NCI-H446 treated with DMSO at 0.1 percent for 48 hours (cell line): Measurements from ENCODE around the gene TNFRSF8.

Experiments used
- DNase-seq: peaks from one replicate; lab custom pipeline; 2025; lab: John Stamatoyannopoulos, UW

TNFRSF8 gene

DNA sequence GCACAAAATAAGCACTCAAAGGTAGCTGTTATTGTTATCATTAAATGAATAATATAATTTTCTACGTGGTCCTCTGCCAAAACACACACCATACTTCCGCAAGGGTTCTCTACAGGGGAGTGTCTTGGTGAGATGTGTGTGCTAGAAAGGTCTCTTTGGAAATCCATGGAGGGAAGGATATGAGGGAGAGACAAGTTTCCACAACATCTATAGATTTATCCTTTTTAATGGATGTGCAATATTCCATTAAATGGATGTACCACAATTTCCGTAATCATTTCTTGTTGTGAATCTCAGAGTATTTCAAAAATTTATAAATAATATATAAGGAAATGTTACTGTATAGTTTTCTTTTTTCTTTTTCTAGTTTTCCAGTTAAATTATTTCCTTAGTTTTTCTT is 2.6 kb upstream of the TNFRSF8 start:
- no peak for DNase-seq

DNA sequence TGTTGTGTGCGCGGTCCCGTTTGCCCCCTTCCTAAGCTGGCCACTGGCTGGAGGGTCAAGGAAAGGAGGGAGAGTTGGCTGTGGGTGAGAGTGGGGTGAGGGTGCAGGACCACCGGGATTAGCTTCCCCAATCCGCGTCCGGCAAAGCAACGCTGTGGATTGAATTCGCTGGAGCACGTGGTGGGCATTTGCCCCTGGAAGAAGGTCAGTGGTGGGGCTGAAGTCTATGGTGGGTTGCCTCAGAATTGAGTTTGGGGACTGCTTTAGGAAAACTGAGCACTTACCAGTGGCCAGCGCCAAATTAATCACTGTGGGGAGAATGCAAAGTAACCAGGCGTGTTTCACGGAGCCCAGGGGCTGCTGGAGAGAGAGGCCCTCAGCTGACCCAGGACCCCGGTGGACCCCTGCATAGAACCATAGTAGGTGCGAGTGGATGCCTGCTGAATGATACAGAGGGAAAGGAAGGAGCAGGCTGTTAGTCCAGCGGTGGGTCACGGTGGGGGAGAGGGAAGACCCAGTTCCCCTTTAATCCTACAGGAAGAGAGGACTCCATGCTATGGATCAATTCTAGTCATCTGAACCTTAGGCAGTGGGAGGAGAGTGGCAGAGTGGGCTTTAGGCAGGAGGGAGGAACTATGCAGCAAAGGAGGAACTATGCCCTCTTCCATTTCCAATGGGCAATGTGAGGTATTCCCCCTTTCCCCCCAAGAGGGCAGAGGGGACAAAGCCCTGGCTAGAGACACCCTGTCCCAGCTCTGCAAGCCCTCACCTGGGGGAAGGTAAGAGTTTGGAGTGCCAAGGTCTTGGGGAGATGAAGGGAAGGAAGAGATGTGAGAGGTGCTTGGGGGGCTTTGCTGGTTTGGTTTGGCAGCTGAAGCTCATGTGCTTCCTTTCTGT is 1.2 kb downstream of the TNFRSF8 start:
- DNase-seq: no peak

DNA sequence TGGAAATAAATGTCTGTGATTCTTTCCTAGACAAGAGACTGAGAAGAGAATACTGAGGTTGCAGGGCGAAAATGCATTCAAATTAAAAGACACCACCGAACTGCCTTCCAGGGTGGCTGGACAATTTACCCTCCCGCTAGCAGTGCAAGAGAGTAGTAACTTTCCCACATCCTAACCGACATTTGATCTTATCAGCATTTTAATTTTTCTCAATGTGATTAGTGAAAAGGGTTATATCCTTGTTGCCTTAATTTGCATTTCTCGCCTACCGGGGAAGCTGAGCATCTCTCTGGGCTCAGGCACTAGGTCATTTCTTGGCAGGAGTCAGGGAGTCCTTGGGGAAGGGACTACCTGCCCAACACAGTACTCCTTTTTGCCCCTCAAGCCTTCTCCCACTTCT is 2.8 kb downstream of the TNFRSF8 start:
- no peak for DNase-seq

DNA sequence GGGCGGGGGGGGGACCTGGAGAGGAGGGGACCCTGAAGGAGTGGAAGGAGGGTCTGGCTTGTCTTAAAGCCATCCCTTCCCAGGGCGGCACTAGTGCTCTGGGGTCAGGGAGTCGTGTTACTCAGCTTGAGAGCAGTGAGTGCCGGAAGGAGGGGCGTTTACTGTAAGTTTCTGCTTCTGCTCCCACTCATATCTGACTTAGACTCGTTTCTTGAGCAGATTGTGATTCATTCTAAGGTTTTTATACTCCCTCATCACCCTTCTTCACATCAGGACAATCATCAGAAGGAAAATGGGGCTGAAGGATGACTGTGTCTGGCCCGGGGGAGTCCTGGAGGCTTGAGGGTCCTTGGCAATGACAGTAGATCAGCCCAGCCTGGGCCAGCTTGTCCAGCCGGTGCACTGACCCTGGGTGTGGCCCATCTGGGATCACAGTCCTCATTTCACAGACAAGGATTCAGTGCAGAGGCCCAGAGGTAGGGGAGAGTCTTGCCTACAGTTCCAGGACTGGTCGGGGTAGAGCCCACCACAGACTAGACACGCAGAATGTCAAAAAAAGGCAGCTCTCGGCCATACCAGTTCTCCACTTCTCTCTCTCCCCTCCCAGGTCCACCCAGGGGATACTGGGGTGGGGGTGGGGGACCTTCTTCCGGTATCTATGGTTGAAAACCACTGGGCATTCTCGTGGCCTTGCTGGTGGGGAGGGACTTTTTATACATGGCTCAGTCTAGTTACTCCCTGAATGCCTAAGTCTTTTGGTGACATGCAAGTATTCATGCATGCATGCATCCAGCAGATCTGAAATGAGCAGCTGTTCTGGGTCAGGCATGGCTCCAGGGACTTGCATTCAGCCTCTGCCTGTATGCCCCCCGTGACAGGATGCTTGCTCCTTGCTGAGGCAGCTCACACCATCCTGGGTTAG is 5.1 kb downstream of the TNFRSF8 start:
- DNase-seq: no peak

DNA sequence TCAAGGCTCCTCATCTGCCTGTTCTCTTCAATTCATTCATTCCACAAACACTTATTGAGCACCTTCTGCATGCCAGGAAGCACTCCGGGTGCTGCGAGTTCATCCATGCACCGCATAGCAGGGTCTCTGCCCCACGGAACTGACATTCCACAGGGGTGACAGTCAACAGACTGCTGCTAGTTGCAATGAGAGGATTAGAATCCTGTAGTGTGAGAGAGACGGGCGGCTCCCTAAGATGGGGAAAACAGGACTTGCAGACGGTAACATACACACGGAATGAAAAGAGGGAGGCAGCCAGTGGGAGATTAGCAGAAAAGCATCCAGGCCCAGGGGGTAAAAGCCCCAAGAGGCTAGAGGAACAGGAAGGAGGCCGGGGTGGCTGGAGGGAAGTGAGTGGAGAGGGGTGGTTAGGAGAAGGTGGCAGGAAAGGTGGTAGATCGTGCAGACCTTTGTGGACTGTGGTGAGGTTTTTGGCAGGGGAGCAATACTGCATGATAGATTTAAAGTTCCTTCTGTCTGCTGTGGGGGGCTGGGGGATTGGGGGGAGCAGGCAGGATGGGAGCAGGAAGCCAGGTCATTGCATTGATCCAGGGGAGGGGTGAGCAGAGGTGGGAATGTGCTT is 6.6 kb downstream of the TNFRSF8 start:
- no peak for DNase-seq

DNA sequence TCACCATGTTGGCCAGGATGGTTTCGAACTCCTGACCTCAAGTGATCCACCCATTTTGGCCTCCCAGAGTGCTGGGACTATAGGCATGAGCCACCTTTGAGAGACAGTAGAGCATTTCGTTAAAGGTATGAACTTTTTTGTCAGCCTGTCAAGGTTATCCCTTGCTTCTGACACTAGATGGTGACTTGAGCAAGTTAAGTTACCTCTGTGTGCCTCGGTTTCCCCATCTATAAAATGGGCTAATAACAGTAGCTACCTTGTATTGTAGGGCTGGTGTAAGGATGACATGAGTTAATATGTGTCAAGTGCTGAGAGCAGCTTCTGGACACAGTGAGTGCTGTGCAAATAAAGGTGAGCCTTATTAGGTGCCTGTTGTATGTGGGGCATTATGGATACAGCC is 8.8 kb downstream of the TNFRSF8 start:
- DNase-seq: no peak

DNA sequence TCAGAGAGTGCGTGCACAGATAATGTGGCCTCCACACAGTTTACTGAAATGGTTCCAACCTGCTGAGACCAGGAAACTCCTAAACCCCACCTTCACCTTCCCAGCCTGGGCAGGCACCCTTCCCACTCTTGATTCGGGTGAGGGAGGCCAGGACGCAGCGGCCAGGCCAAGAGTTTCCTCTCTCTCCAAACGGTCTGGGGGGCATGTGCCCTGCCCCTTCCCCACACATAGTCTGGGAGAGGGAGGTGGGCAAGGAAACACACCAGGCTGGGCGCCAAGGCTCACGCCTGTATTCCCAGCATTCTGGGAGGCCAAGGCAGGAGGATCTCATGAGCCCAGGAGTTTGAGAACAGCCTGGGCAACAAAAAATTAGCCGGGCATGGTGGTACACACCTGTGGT is 9.6 kb downstream of the TNFRSF8 start:
- DNase-seq: no peak

DNA sequence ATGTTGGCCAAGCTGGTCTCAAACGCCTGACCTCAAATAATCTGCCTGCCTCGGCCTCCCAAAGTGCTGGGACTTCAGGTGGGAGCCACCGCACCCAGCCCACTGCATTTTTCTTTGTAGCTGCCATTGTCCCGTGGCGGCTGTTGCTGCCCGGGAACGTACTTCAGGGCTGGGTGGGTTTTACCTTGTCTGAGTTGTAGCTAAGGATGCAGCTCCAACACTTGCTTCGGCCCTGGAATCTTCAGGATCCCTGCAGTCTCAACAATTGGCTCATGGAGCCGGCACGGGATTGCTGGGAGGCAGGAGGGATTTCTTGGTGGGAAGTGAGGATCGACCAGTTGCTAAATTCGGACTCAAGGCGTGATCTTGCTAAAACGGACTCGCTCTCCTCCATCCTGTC is 10.7 kb downstream of the TNFRSF8 start:
- no peak for DNase-seq

DNA sequence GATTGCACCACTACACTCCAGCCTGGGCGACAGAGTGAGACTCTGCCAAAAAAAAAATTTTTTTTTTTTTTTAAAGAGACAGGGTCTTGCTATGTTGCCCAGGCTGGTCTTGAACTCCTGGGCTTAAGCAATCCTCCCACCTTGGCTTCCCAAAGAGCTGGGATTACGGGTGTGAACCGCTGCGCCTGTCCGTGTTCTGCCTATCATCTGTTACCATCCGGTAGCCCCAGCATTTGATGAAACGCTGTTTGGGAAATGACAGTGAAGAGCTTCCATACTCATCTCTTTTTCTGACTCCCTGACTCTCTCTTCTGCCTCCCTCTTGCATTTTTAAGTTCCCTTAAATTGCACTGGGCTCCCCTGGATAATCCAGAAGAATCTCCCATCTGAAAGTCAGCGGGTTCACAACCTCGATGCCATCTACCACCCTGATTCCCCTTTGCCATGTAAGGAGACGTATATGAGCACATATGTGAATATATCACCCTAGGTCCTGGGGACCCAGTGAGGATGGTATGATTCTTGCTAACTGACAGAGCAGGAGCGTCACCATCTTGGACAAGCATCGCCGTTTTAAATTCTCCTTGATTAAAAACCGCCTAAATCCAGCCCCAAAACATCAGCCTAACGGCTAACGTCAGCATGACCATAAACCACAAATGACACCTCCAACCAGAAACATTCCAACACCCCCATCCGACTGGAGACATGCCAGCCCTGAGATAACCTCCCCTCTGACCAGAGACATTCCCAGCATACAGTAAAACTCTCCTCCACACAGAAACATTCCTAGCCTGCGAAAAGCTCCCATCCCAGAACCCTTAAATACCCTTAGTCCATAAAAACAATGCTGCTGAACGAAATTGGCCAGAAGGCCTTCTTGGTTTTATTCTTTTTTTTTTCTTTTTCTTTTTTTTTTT is 12.4 kb downstream of the TNFRSF8 start:
- DNase-seq: no peak

DNA sequence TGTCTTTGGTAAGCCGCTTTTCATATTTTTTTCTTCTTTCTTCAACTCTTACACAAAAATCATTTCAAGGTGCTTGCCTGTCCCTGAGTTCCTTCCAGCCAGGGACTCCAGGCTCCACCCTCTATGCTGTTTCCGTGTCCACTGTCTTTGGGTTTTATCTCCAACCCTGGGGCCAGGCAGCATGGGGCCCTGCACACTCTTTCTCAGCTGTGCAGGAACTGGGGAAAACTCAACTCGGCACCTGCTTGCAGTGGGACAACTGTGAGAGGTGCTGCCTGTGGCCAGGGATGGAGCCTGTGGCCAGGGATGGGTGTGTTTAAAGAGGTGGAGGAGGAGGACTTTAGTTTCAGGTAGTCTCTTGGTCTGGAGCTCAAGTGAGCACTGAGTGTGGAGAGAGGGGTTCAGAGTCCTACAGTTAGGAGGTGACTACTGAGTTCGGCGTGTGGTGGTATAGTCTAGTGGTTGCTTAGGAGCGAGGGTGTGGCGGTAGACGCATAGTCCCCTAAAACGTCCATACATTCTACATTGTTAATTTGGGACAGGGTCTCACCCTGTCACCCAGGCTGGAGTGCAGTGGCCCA is 13.4 kb downstream of the TNFRSF8 start:
- no peak for DNase-seq

DNA sequence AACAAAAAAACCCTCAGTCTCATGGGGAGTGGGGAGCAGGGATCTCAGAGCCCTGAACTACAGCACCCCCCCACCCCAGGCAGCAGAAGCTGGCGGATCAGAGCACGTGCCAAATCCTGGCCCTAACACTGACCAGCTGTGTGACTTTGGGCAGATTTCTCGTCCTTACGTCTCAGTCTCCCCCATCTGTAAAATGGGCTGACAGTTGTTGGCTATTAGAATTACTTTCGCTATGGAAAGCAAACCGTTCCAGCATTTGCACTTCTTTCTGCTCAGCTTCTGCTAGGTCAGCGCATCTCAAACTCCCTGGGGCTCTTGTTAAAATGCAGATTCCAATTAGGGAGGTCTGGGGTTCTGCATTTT is 15.5 kb downstream of the TNFRSF8 start:
- DNase-seq: no peak

DNA sequence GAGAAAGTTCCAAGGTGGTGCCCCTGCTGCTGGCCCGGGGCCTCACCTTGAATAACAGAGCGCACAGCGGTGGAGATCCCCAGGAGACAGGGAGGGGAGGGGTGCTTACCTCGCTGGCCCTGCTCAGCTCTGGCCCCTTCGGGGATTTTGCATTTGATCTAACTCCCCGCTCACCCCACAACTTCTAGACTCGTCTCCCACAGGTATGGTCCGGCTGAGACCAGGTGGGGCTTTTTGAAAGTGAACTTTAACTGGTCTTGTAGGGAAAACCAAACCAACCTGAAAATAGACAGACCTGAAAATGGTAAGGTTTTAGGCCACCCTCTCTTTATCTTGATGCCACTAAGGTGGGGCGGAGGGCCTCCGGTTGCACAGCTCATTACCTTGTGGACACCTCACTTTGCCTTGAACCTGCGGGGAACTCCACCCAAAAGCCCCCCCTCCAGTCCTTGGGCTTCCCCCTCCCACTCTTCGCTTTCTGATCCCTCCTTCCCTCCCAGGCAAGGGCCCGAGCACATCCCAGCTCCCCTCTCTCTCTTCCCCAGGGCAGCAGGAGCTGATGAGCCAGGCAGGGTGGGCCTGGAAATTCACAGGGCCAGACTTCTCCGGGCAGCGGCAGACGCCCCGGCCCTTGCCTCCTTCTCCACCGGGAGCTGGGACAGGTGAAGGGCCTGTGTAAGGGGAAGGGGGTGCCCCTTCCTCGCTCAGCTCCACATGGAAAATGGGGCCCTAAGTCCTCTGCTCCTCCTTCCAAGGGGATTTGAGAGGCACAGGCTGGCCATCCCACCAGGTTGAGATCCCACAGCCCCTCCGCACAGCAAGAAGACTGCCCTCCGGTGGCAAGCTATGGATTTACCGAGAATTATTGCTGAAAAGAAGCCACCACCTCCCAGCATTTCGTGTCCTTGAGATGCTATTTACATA is 16.1 kb downstream of the TNFRSF8 start:
- peak; percentile 10 for DNase-seq

DNA sequence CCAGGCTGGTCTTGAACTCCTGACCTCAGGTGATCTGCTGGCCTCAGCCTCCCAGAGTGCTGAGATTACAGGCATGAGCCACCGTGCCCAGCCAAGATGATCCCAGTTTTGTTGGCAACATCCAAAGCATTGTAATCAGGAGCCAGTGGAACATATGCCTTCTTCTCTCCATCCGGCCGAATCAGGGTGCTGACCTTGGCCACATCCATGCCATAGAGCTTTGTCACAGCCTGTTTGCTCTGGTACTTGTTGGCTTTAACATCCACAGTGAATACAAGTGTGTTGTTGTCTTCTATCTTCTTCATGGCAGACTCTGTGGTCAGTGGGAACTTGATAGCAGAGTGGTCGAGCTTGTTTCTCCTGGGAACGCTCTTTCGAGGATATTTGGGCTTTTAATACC is 17.1 kb downstream of the TNFRSF8 start:
- no peak for DNase-seq

DNA sequence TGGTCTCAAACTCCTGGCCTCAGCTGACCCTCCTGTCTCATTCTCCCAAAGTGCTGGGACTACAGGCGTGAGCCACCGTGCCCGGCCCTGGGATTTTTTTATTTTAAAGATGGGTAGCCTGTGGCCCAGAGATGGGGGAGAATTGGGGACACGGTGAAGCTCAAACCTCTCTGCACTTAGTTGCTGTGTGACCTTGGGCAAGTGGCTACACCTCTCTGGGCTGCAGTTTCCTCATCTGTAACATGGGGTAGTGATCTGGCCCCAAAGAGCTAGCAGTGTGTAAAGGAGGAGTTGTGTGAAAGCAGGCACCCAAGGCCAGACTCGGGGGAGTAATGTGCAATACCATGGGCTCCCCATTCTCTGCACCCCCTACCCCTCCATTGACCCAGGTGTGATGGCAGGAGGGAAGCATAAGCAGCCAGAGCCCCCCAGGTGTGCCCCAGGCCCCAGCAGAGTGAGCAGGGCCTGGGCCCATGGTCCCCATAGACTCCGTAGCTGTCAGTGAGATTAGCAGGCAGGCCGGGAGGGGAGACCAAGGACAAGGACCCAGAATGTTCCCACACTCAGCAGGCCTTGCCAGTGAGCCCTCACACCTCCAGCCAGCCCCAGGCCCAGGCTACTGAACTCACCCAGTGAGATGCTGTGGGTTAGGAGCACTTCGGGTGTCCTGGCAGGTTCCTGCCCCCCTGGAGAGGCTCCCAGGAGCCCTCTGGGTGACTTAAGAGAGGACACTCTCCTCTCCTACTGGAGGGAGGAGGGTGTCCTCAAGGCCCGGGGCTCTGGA is 17.9 kb downstream of the TNFRSF8 start:
- no peak for DNase-seq

DNA sequence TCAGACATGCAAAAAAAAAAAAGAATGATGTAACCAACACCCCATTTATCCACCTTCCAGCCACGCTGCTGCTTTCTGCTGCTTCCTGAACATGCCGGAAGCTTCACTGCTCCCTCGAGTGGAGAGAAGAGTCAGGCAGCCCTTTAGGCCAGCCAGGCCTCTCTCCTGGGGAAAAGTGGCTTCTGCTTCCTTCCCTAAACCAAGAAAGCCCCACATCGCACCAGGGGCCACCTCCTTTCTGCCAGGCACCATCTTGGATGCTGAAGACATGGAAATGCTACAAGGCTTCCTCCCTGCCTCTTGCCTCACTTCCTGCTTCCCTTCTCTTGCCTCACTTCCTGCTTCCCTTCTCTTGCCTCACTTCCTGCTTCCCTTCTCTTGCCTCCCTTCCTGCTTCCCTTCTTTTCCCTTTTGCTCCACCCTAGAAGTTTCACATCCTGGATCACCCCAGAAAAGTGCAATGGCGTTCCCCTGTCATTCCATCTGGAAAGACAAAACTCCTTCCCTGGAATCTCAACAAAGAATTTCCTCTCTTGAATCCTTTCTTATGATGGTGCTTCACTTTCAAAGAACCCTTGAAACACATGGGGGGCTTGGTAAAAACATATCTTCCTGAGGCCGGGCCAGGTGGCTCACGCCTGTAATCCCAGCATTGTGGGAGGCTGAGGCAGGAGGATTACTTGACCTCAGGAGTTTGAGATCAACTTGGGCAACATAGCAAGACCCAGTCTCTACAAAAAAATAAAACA is 18.7 kb downstream of the TNFRSF8 start:
- no peak for DNase-seq

DNA sequence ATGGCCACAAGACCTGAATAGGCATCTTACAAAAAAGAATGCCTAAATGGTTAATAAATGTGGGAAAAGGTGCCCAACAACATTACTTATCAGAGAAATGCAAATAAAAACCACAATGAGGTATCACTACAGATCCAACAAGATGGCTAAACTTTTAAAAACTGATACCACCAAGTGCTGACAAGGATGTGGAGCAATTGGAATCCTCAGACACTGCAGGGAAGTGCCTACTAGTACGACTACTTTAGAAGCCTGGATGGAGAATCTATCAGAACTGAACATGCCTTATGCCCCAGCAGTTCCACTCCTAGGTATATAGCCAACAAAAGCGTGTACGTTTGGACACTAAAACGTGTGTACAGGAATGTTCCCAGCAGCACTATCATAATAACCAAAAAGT is 19.9 kb downstream of the TNFRSF8 start:
- DNase-seq: no peak

DNA sequence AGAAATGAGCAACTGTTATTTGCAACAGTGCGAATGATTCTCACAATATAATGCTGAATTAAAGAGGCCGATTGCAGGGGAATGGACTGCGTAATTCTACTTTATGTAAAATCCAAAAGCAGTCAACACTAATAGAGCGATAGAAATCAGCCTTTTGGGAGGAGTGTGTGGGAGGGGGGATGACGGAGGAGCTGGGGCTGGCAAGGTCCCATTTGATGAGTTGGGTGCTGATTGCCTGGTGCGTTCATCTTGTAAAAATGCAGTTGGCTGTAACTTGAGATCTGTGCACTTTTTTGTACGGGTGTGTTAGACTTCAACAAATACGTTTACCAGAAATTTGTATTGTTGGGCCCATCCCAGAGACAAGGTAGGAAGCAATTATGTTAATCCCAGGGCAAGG is 20.7 kb downstream of the TNFRSF8 start:
- no peak for DNase-seq

DNA sequence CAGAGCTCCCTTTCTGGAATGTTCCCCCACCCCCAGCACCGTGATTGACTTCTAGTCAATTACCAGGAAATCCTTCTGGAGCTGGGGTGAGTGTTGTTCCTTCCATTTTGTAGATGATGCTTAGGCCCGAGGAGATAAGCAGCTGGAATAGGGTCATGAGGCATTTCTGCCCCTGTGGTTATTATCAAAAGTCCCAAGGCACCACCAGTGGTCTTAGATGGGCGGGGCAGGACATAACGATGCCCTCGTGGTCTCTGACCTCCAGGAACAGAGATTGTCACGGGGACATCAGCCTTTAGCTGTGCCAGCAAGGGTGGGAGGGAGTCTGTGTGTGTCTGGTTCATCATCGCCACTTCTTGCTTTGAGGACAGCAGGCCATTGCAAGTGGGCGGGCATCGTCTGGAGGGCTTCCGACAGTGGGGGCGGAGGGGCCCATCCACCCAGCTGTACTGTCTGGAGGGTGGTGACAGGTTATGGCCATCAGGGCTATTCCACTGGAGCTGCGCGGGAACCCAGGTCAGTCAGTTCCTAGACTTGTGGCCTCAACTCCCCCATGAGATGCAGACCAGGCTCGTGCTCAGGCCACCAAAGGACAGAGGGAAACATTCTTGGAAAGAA is 22.6 kb downstream of the TNFRSF8 start:
- DNase-seq: no peak
